ENCODE results near the gene SPEM1.

DNA sequence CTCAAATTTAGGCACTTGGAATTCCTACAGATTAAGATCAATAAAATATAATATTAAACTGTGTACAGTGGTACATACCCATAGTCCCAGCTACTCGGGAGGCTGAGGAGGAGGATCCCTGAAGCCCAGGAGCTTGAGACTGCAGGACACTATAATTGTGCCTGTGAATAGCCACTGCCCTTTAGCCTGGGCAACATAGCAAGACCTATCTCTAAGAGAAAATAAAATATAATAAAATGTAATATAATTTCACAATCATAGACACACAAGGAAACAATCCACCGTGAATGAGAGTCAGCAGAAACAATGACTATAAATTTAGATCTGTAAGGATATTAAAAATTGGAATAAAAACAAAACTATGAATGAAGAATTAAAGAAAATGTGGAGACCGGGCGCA lies 49.3 kb upstream of the SPEM1 start:
- TF ChIP-seq, protein P1, sequence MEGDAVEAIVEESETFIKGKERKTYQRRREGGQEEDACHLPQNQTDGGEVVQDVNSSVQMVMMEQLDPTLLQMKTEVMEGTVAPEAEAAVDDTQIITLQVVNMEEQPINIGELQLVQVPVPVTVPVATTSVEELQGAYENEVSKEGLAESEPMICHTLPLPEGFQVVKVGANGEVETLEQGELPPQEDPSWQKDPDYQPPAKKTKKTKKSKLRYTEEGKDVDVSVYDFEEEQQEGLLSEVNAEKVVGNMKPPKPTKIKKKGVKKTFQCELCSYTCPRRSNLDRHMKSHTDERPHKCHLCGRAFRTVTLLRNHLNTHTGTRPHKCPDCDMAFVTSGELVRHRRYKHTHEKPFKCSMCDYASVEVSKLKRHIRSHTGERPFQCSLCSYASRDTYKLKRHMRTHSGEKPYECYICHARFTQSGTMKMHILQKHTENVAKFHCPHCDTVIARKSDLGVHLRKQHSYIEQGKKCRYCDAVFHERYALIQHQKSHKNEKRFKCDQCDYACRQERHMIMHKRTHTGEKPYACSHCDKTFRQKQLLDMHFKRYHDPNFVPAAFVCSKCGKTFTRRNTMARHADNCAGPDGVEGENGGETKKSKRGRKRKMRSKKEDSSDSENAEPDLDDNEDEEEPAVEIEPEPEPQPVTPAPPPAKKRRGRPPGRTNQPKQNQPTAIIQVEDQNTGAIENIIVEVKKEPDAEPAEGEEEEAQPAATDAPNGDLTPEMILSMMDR (IDR thresholded peaks at IDR 0.05) = no peak
- TF ChIP-seq POLR2A (IDR thresholded peaks at IDR 0.05) = no peak
